Fibroblast of the conjunctiva (primary cell): ENCODE results near the gene DPP10.

ENCODE experiments used
- DNase-seq: peaks from one replicate; pipeline ENCODE4 v3.0.0-alpha.2; 2010; ENCODE audit warnings: low read depth

The DPP10 gene

GRCh38 chr2:115161081-115161770 lies 718.8 kb downstream of the DPP10 start:
- no peak for DNase-seq

- no peak for DNase-seq
Observed at GRCh38 chr2:115161771-115162493, 719.5 kb downstream of the DPP10 start.

- no peak for DNase-seq
Observed at GRCh38 chr2:115162494-115163293, 720.3 kb downstream of the DPP10 start.

- no peak for DNase-seq
Observed at GRCh38 chr2:115163572-115163971, 721.1 kb downstream of the DPP10 start.

- DNase-seq: peak; percentile 2
Observed at GRCh38 chr2:115165529-115166109, 723.2 kb downstream of the DPP10 start.

- DNase-seq: no peak
Observed at GRCh38 chr2:115168457-115168856, 726.0 kb downstream of the DPP10 start.

- DNase-seq: no peak
Observed at GRCh38 chr2:115169814-115170213, 727.4 kb downstream of the DPP10 start.

GRCh38 chr2:115171751-115172150 lies 729.3 kb downstream of the DPP10 start:
- no peak for DNase-seq

- no peak for DNase-seq
Observed at GRCh38 chr2:115174651-115175050, 732.2 kb downstream of the DPP10 start.

- no peak for DNase-seq
Observed at GRCh38 chr2:115183144-115183543, 740.7 kb downstream of the DPP10 start.

- no peak for DNase-seq
Observed at GRCh38 chr2:115190459-115190858, 748.0 kb downstream of the DPP10 start.

- no peak for DNase-seq
Observed at GRCh38 chr2:115194623-115195022, 752.2 kb downstream of the DPP10 start.

GRCh38 chr2:115196587-115196986 lies 754.1 kb downstream of the DPP10 start:
- no peak for DNase-seq

GRCh38 chr2:115199966-115200365 lies 757.5 kb downstream of the DPP10 start:
- no peak for DNase-seq

- DNase-seq: no peak
Observed at GRCh38 chr2:115201386-115201785, 758.9 kb downstream of the DPP10 start.

GRCh38 chr2:115208493-115209164 lies 766.2 kb downstream of the DPP10 start:
- DNase-seq: no peak

GRCh38 chr2:115214050-115214449 lies 771.6 kb downstream of the DPP10 start:
- no peak for DNase-seq

- no peak for DNase-seq
Observed at GRCh38 chr2:115219296-115219695, 776.9 kb downstream of the DPP10 start.

GRCh38 chr2:115234186-115234585 lies 791.7 kb downstream of the DPP10 start:
- DNase-seq: no peak

- DNase-seq: no peak
Observed at GRCh38 chr2:115234737-115235136, 792.3 kb downstream of the DPP10 start.

GRCh38 chr2:115248066-115248465 lies 805.6 kb downstream of the DPP10 start:
- DNase-seq: no peak

- DNase-seq: no peak
Observed at GRCh38 chr2:115277366-115277765, 834.9 kb downstream of the DPP10 start.
